GM20431 (cell line): ENCODE results near the gene RBPJL.

Experiments used
- in situ Hi-C: fragments of 300-500 bp; cut with MseI, MboI; formaldehyde crosslinking; loops from one replicate; pipeline ENCODE4 v1.15.0; 2020; ENCODE audit warnings: low sequenced_read_pairs; ENCODE audit not compliant: unreplicated experiment

Gene RBPJL

GRCh38 chr20:45313065-45313695, 6.5 kb downstream of the RBPJL start:
- in situ Hi-C loops: loop anchor here (25.0 kb wide), 1 partner anchor 449 kb away; no protein-coding TSS in a partner anchor

- in situ Hi-C loops: loop anchor here (25.0 kb wide), 1 partner anchor 448 kb away; no protein-coding TSS in a partner anchor
These were observed 7.3 kb downstream of the RBPJL start for GRCh38 chr20:45313943-45314342.

- in situ Hi-C loops: loop anchor here (25.0 kb wide), 1 partner anchor 447 kb away; no protein-coding TSS in a partner anchor
These were observed 9.0 kb downstream of the RBPJL start for GRCh38 chr20:45315672-45316071.

- in situ Hi-C loops: loop anchor here (25.0 kb wide), 1 partner anchor 446 kb away; no protein-coding TSS in a partner anchor
These were observed 9.8 kb downstream of the RBPJL start for GRCh38 chr20:45316150-45317080.

GRCh38 chr20:45317826-45318225, 11.2 kb downstream of the RBPJL start:
- in situ Hi-C loops: loop anchor here (25.0 kb wide), 1 partner anchor 444 kb away; no protein-coding TSS in a partner anchor

- in situ Hi-C loops: loop anchor here (25.0 kb wide), 1 partner anchor 444 kb away; no protein-coding TSS in a partner anchor
These were observed 11.8 kb downstream of the RBPJL start for GRCh38 chr20:45318386-45318939.

- in situ Hi-C loops: loop anchor here (25.0 kb wide), 1 partner anchor 443 kb away; no protein-coding TSS in a partner anchor
These were observed 12.3 kb downstream of the RBPJL start for GRCh38 chr20:45318948-45319347.

- in situ Hi-C loops: loop anchor here (25.0 kb wide), 1 partner anchor 441 kb away; no protein-coding TSS in a partner anchor
These were observed 14.4 kb downstream of the RBPJL start for GRCh38 chr20:45320948-45321595.

- in situ Hi-C loops: loop anchor here (25.0 kb wide), 1 partner anchor 439 kb away; no protein-coding TSS in a partner anchor
These were observed 16.3 kb downstream of the RBPJL start for GRCh38 chr20:45322952-45323383.

GRCh38 chr20:45323731-45324130, 17.1 kb downstream of the RBPJL start:
- in situ Hi-C loops: loop anchor here (25.0 kb wide), 1 partner anchor 439 kb away; no protein-coding TSS in a partner anchor

- in situ Hi-C loops: no loop called here
These were observed 18.7 kb downstream of the RBPJL start for GRCh38 chr20:45325371-45325770.

GRCh38 chr20:45328451-45328850, 21.8 kb downstream of the RBPJL start:
- in situ Hi-C loops: no loop called here

- in situ Hi-C loops: no loop called here
These were observed 23.1 kb downstream of the RBPJL start for GRCh38 chr20:45329497-45330319.

GRCh38 chr20:45330476-45330875, 23.8 kb downstream of the RBPJL start:
- in situ Hi-C loops: no loop called here

GRCh38 chr20:45336530-45337366, 30.1 kb downstream of the RBPJL start:
- in situ Hi-C loops: no loop called here

GRCh38 chr20:45337367-45338120, 30.9 kb downstream of the RBPJL start:
- in situ Hi-C loops: no loop called here
